Posterior cingulate gyrus (tissue), 11 donors: ENCODE data around the gene IL16.

Experiments used
- DNase-seq, 10 donors: peaks; one replicate each; pipeline versions ENCODE4 v3.0.0 to v3.0.0-alpha.2; 2020 to 2021; ENCODE audit warnings: mixed read lengths in 3 of 10
- intact Hi-C: fragments of 100-400 bp; cut with DNase I; formaldehyde crosslinking; loops from one replicate; pipeline ENCODE4 v1.15.1; 2023

The IL16 gene

DNA sequence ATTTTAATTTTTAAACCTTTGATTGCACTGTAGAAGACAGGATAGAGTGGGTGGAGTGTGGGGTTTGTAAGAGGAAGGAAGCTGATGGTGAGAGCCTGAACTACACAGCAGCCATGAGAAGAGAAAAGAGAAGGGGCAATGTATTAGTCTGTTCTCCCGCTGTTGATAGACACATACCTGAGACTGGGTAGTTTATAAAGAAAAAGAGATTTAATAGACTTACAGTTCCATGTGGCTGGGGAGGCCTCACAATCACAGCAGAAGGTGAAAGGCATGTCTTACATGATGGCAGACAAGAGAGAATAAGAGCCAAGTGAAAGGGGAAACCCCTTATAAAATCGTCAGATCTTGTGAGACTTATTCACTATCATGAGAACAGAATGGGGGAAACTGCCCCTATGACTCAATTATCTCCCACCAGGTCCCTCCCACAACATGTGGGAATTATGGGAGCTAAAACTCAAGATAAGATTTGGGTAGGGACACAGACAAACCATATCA is 90.0 kb downstream of the IL16 start:
- no peak for DNase-seq
- intact Hi-C loops: no loop called here

DNA sequence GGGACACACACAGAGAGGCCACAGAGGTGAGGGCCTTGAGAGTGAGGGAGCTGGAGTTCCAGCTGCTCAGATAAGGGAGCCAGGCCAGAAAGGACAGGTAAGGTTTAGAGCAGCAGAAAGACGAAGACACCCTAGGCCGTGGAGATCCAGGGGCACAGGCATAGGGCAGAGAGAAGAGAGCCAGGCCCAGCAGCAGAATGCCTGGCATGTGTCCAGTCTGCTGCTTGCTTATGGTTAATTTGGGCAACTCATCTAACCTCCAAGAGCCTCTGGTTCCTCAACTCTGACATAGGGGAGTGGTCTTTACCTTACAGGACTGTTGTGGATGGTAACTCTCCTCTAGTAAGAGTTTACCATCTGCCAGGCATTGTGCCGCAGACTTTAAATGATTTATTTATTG is 91.4 kb downstream of the IL16 start:
- DNase-seq: no peak
- intact Hi-C loops: no loop called here

DNA sequence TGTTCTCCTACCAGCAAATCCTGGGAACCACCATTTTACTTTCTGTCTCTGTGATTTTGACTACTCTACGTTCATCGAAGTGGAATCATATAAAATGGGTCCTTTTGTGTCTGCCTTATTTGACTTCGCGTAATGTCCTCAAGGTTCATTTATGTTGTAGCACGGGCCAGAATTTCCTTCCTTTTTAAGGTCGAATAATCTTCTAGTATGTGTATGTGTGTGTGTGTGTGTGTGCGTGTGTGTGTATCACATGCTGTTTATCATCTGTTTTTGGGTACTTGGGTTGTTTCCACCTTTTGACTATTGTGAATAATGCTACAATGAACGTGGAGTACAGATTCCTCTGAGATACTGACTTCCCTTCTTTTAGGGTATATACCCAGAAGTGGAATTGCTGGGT is 91.9 kb downstream of the IL16 start:
- intact Hi-C loops: no loop called here
- no peak for DNase-seq

DNA sequence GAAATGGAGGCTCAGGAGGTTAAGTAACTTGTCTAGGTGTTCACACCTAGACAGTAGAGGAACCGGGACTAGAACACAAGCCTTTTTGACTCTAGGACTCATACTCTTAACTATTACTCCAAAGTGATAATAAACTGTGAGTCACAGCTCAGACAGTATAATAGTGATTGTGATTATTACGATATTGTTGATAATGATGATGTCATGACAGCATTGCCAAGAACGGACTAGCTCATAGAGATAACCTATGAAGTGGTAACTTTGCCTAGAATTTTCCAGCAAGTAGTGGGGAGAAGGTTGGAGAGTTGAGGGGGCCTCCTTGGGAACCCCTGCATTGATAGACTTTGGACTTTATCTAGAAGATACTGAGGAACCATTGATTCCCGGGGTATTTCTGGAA is 93.2 kb downstream of the IL16 start:
- DNase-seq: no peak
- intact Hi-C loops: no loop called here

DNA sequence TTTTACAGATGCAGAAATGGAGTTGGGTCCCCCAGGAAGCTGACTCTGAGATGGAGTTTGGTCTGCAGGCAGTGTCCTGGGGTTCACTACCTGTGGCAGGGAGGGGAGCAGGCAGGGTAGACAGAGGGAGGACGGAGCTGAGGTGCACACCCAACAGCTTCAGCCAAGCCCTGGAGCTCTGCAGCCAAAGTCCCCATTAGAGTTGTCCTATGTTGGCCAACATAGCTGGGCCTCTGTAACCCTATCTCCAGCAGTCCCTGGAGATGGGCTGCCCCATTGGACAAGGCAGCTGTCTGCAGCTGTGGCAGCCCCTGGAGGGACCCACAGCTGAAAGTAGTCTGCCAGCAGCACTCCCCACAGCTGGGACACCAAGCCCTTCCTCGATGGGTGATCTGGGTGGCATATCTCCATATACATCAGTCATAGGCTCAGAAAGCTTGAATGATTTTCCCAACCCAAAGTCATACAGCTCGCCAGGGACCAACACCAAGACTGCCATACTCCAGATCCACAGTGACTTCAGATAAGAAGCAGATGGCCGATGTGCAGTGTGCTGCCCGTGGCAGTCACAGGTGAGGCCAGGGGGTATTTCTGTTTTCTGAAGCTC is 95.3 kb downstream of the IL16 start:
- intact Hi-C loops: no loop called here
- no peak for DNase-seq

DNA sequence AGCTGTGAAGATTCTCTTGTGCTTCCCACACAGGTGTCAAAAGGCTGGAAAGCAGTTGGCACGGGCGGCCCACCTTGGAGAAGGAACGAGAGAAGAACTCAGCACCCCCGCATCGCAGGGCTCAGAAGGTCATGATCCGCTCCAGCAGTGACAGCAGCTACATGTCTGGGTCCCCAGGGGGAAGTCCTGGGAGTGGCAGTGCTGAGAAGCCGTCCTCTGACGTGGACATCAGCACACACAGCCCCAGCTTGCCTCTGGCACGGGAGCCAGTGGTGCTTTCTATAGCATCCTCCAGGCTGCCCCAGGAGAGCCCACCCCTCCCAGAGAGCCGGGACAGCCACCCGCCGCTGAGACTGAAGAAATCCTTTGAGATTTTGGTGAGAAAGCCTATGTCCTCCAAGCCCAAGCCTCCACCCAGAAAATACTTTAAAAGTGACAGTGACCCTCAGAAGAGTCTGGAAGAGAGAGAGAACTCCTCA is 95.9 kb downstream of the IL16 start:
- DNase-seq: peak in 1 of 10 donors; percentile 69
- intact Hi-C loops: no loop called here

DNA sequence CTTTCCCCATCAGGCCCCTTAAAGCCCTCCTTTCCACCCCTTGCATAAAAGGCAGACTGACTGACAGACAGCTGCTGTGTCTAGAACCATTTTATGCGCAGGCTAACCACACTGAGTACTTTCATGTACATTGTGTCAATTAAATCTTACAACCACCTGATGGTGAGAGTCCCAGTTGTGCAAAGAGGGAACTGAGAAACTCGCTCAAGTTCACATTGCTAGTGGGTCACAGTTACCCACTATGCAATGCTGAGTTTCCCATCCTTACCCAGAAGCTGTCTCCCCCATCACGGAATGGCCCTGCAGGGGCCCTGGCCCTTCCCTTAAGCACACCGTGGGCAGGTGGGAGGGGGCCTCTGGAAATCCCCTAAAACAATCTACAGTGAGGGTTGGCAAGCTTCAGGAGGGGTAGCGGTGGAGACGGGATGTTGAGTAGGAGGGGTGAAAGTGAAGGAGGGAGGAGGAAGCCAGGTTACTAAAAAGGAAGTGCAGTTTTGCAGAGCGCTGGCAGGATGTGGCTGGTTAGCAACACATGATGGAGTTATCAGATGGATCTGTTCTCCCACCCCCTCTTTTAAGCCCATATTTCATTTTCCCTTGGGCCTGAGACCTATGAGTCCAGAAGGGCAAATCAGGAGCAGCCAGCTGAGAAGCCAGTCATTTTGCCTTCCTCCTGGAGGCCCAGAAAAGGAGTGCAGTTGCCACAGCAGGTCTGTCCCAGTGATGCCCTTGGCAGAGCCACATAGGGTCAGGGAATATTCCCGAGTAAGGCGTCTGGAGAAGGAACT is 97.2 kb downstream of the IL16 start:
- intact Hi-C loops: no loop called here
- DNase-seq: no peak

DNA sequence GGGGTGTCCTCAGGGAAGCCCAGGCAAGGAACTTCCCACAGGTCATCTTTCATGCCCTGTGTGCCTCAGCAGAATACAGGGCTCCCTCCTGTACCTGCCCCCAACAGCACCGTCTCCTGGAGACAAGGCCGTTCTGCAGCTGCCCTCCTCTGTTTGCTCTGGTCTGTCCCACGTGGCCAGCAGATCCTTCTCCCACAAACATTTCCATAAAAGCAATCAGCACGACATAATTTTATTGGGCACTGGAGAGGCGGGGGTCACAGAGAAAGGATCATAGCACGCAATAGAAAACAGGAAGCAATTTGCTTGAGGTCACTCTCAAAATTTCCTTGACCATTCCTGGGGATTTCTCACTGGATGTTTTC is 97.8 kb downstream of the IL16 start:
- intact Hi-C loops: no loop called here
- DNase-seq: no peak

DNA sequence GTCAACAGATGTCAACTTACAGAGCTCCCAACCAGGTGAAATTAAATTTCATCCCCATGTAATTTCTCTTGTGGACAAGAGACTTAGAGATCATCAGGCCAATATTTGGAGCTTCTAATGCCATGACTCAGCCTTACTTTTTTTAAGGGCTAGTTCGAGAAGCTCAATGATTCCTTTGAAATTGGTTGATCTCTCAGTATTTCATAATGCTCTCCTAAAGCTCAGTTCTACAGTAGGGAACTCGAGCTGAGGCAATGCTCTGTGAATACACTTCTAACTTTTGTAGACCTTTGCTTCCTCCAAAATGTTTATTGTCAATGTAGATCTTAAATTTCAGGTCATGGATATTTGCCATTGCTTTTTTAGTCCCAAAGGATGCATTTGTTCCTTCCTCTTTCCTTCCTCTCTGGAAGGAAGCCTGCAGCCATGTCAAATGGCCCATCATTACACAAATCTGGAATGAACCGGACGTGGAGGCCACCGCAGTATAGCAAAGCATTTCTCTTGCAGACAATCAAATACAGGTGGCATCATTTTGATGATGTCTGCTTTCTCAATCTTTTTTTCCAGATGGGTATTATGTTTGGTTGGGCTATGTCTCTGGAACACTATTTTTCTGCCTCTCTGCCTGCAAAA is 98.9 kb downstream of the IL16 start:
- DNase-seq: no peak
- intact Hi-C loops: no loop called here

DNA sequence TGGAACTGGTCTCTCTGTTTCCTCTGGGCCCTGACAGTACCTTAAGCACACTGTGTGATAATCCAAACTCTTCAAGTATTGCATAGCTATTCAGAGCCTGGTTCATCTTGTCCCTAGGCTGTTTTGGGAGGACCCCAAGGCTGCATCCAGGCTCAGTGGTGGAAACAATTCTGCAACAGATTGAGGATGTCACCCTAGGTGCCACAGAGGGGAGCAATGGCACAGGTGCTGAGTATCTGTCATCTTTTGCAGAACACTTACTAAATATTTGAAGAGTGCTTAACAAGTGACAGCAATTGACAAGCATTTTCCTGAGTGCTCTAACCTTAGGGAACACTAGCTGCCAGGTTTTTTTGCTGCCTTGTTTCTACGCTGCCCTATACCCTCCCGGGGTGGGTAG is 99.5 kb downstream of the IL16 start:
- intact Hi-C loops: no loop called here
- no peak for DNase-seq

DNA sequence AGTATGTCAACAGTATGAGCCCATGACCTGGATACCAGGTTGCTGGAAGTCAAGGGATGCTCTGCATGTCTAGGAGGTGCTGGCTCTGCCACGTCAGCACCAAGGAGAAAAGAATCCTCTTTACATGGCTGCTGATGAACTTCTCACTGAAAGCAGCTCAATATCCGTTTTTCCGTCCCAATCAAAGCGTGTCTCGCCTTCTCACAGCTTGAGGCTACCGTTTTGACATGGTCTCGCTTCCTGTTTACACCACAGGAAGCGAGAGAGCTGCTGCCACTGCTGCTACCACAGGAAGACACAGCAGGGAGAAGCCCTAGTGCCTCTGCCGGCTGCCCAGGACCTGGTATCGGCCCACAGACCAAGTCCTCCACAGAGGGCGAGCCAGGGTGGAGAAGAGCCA is 100.0 kb downstream of the IL16 start:
- intact Hi-C loops: no loop called here
- peak in 2 of 10 donors; percentile 67 to 85 for DNase-seq

DNA sequence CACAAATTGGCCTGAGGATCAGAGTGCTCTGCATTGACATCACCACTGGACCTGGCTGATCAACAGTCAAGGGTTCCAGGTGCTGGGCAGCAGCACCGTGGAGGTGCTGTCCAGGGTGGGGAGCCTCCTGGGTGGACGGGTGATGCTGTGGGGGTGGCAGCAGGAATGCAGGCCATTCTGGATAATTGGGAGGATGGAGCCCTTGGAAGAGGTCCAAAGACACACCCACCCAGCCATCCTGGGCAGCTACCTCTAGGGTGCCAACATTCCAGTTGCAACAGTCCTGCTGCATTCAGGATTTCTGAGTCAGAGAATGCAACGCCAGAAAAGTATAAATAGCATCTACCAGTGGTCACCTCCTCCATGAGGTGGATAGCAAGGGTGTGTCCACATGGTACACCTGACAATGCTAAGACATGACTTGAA is 100.5 kb downstream of the IL16 start:
- intact Hi-C loops: no loop called here

DNA sequence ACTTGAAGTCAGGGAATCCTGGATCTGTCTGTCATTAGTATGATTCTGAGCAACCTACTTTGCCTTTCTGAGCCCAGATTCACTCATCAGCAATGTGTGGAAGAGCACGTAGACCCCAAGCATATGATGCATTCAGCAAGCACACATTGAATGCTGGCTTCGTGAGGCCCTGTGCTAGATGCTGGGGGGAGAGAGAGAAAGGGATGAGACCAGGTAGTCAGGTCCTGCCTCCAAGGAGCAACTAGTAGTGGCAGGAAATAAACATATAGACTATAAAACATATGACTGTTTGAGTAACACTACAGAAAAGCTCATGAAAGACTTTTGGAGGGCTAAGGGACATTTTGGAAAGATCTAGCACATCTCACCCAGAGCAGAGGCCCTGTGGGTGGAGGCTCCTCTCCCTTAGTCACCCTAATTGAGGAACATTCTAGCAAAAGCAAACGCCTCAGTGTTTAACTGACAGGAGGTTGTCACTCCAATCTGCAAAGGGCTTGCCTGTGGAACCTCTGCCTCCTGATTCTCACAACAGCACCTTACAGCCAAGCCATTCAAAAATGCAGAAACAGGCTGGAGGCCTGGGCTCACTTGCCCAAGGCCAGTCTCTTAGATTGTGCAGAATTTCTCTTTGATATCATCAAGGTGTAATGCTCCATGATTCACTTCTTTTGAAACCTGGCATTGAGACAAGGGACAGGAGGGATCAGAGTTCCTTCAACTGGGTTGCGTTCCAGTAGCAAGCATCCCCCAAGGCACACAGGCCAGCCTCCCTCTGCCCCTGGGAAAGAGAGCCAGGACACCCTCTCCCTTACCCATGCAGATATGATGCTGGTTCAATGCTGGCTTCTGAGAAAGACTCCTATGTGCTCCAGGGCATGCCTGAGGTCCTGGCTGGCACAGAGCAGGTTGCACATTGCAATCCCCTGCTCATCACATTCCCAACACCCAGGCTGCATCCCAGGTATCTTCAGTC is 101.2 kb downstream of the IL16 start:
- intact Hi-C loops: no loop called here

More for the DNA sequence above, 100.5 kb downstream of the IL16 start:
- peak in 1 of 10 donors; percentile 67 for DNase-seq

DNA sequence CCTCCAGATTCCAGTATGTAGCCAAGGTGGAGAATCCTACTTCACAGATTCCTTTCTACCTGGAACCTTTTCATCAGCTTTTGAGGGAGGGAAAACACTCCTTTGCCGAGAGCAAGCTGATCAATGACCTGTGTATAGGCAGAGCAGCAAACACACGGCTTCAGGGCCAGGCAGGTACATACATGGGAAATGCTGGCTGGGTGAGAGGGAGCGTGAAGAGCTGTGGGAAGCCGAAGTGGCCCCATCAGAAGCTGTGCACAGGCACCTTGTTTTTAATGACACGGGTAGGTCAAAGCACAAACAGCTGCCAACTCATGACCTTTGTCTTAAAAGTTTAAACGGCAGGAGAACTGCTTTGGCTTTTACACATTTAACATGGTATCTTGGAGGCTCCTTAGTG is 101.9 kb downstream of the IL16 start:
- DNase-seq: no peak
- intact Hi-C loops: no loop called here

More for the DNA sequence above, 101.2 kb downstream of the IL16 start:
- DNase-seq: no peak

DNA sequence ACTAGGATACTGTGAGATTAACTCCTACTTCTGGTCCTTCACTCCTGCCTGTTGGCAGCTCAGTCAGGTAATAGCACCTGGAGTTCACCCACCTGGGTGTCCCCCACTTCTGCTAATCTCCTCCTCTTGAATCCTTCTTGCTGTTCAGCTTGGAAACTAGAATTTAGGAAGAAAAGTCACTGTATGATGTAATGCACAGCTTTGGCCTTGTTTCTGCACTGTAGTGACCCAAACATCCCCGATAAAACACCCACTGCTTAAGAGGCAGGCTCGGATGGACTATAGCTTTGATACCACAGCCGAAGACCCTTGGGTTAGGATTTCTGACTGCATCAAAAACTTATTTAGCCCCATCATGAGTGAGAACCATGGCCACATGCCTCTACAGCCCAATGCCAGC is 102.5 kb downstream of the IL16 start:
- intact Hi-C loops: no loop called here
- no peak for DNase-seq

DNA sequence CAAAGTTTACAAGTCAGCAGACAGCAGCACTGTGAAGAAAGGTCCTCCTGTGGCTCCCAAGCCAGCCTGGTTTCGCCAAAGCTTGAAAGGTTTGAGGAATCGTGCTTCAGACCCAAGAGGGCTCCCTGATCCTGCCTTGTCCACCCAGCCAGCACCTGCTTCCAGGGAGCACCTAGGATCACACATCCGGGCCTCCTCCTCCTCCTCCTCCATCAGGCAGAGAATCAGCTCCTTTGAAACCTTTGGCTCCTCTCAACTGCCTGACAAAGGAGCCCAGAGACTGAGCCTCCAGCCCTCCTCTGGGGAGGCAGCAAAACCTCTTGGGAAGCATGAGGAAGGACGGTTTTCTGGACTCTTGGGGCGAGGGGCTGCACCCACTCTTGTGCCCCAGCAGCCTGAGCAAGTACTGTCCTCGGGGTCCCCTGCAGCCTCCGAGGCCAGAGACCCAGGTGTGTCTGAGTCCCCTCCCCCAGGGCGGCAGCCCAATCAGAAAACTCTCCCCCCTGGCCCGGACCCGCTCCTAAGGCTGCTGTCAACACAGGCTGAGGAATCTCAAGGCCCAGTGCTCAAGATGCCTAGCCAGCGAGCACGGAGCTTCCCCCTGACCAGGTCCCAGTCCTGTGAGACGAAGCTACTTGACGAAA is 103.1 kb downstream of the IL16 start:
- intact Hi-C loops: no loop called here

DNA sequence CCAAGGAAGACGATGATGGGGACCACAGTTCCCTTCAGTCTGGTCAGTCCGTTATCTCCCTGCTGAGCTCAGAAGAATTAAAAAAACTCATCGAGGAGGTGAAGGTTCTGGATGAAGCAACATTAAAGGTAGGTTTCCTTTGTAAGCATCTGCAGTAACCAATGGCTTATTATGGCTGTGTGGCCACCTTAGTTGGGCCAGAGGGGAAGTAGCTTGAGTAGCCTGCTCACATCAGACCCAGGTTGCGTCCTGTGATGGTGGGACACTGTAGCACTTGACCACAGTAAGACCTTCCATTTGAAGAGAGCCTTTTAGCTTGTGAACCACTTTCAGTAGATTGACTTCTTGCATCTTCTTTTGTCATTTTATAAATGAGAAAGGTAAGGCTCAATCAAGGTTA is 104.7 kb downstream of the IL16 start:
- DNase-seq: no peak
- intact Hi-C loops: no loop called here

More for the DNA sequence above, 103.1 kb downstream of the IL16 start:
- no peak for DNase-seq

DNA sequence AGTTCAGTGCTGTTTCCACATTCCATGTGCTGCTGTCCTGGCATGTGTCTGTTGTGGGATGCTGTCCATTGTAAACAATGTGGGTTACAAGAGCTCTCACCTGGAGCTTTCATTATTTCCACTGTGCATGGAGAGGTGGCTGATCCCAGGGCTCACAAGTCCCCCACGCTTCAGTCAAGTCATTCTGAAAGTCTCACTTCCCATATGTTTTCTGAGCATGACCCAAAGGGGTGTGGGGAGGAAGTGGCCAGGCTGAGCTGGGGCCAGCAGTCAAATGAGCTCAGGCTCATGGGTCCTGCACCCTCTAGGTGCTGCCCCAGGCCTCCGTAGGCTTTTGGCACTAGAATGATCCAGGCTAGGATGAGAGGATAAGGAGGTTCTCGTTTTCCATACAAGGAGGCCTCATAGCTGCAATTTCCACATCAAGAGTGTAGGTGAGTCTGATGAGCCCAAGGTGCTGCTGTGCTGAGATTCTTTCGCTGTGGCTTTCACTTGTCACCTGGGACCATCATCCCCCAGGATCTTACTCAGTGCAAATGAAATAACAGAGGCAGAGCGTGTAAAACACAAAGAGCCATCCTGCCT is 105.2 kb downstream of the IL16 start:
- intact Hi-C loops: no loop called here
- DNase-seq: no peak

DNA sequence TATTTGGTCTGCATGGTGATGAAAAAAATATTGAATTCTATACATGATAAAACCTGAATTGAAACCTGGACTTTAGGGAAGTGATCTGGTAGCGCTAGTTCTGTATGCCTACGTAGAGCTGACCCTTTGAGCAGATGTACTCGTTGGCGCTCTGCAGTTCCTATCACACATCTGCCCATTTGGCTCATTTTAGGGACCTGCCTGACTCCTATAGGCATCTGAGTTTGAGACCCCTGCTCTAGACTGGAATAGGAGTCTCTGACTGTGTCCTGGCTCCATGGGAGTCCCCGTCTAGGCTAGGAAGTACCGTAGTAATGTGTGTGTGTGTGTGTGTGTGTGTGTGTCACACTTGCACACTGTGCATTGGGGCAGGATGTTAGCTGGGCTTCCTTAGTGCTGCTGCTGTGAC is 106.0 kb downstream of the IL16 start:
- no peak for DNase-seq
- intact Hi-C loops: no loop called here
